ENCODE measurements around the gene FREM1. TPM values are rescaled to one million over a fixed set of nuclear protein-coding genes. Genes with fewer than 3 reads are reported as not detected.

The FREM1 gene
- total RNA-seq, 3 donors from 2014 or later: 4.1 to 12.2 (median 4.3) TPM

- Histone ChIP-seq H3K27me3 (no peaks in the 10 kb centered on the region), H3K27ac (no peak overlapping the region), H3K36me3 (no peaks in the 10 kb centered on the region), H3K9me3 (peaks cover 0 to 2% of the 10 kb centered on the region in 2 donors), H3K4me1 (no peaks in the 10 kb centered on the region), H3K4me3 (no peak overlapping the region)
- no peak for DNase-seq (ENCODE audit: low spot score in 2 of 2)
- intact Hi-C loops (cut with DNase I; ENCODE audit: low total_unique reads): no loop called here
- no peak for TF ChIP-seq POLR2A (IDR thresholded peaks at IDR 0.05)
- no peak for TF ChIP-seq CTCF (IDR thresholded peaks at IDR 0.05)
- no peak for TF ChIP-seq POLR2AphosphoS5 (IDR thresholded peaks at IDR 0.05)
Observed at GRCh38 chr9:14715102-14715501, 195.1 kb downstream of the FREM1 start.

- no peak overlapping the region for H3K4me3 ChIP-seq
- DNase-seq (ENCODE audit: low spot score in 2 of 2): no peak
- H3K9me3 ChIP-seq: peaks cover 0 to 10% of the 10 kb centered on the region in 2 donors
- no peak overlapping the region for H3K27ac ChIP-seq
- intact Hi-C loops (cut with DNase I; ENCODE audit: low total_unique reads): no loop called here
- no peaks in the 10 kb centered on the region for H3K4me1 ChIP-seq
- no peaks in the 10 kb centered on the region for H3K36me3 ChIP-seq
- H3K27me3 ChIP-seq: no peaks in the 10 kb centered on the region
- TF ChIP-seq POLR2A (IDR thresholded peaks at IDR 0.05) (no peak), CTCF (IDR thresholded peaks at IDR 0.05) (no peak), POLR2AphosphoS5 (IDR thresholded peaks at IDR 0.05) (no peak)
Observed at GRCh38 chr9:14713187-14713767, 197.0 kb downstream of the FREM1 start.

GRCh38 chr9:14710804-14711203, 199.4 kb downstream of the FREM1 start:
- intact Hi-C loops (cut with DNase I; ENCODE audit: low total_unique reads): no loop called here
- no peaks in the 10 kb centered on the region for H3K36me3 ChIP-seq
- no peak for DNase-seq (ENCODE audit: low spot score in 2 of 2)
- no peak for TF ChIP-seq CTCF (IDR thresholded peaks at IDR 0.05)
- H3K4me1 ChIP-seq: no peaks in the 10 kb centered on the region
- H3K27ac ChIP-seq: no peak overlapping the region
- H3K9me3 ChIP-seq: peaks cover 0 to 22% of the 10 kb centered on the region in 2 donors
- no peaks in the 10 kb centered on the region for H3K27me3 ChIP-seq
- H3K4me3 ChIP-seq: no peak overlapping the region

GRCh38 chr9:14706530-14707140, 203.6 kb downstream of the FREM1 start:
- TF ChIP-seq CTCF (IDR thresholded peaks at IDR 0.05): no peak
- TF ChIP-seq POLR2A (IDR thresholded peaks at IDR 0.05): no peak
- TF ChIP-seq POLR2AphosphoS5 (IDR thresholded peaks at IDR 0.05): no peak

GRCh38 chr9:14705079-14705478, 205.1 kb downstream of the FREM1 start:
- TF ChIP-seq POLR2A (IDR thresholded peaks at IDR 0.05) (no peak), POLR2AphosphoS5 (IDR thresholded peaks at IDR 0.05) (no peak), CTCF (IDR thresholded peaks at IDR 0.05) (no peak)
- no peak overlapping the region for H3K4me3 ChIP-seq
- no peak overlapping the region for H3K27ac ChIP-seq
- no peak for DNase-seq (ENCODE audit: low spot score in 2 of 2)
- H3K36me3 ChIP-seq: no peaks in the 10 kb centered on the region
- peaks cover 6 to 22% of the 10 kb centered on the region in 2 donors for H3K9me3 ChIP-seq
- no peaks in the 10 kb centered on the region for H3K27me3 ChIP-seq
- intact Hi-C loops (cut with DNase I; ENCODE audit: low total_unique reads): no loop called here
- no peaks in the 10 kb centered on the region for H3K4me1 ChIP-seq

More at GRCh38 chr9:14706530-14707140, 203.6 kb downstream of the FREM1 start:
- intact Hi-C loops (cut with DNase I; ENCODE audit: low total_unique reads): no loop called here
- DNase-seq (ENCODE audit: low spot score in 2 of 2): no peak
- Histone ChIP-seq H3K9me3 (peaks cover 6 to 25% of the 10 kb centered on the region in 2 donors), H3K27me3 (no peaks in the 10 kb centered on the region), H3K4me1 (no peaks in the 10 kb centered on the region), H3K4me3 (no peak overlapping the region), H3K27ac (no peak overlapping the region), H3K36me3 (no peaks in the 10 kb centered on the region)

Measured in breast epithelium (tissue), 4 donors.